Measurements from ENCODE around the gene NOVA2. TPM values are rescaled to one million over a fixed set of nuclear protein-coding genes. Genes with fewer than 3 reads are reported as not detected.

NOVA2 gene
- total RNA-seq, 4 donors from 2014 or later = 0.68 to 9.2 (median 1.9) TPM

- TF ChIP-seq CTCF (IDR thresholded peaks at IDR 0.05; ENCODE audit: low read depth) = no peak
Measured at GRCh38 chr19:46019270-46019669, 45.6 kb upstream of the NOVA2 start.

GRCh38 chr19:46018729-46019251, 45.1 kb upstream of the NOVA2 start:
- no peak for TF ChIP-seq CTCF (IDR thresholded peaks at IDR 0.05; ENCODE audit: low read depth)

- no peak for TF ChIP-seq CTCF (IDR thresholded peaks at IDR 0.05; ENCODE audit: low read depth)
Measured at GRCh38 chr19:46017874-46018675, 44.4 kb upstream of the NOVA2 start.

DNA sequence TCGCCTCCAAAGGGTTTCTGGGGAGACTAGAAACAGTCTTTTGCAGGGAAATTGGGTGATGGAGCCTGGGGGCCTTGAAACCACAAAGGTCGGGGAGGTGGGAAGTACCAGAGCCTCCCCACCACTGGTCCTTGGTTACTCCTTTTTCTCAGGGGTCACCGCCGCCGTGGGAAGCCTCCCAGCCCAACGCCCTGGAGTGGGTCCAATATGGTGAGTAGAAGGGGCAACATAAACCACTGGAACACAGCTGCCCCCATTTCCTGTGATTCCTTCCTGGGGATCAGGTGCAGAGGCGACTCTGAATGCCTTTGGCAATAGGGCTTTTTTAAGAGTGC, 43.4 kb upstream of the NOVA2 start:
- TF ChIP-seq CTCF (IDR thresholded peaks at IDR 0.05; ENCODE audit: low read depth) = no peak

- TF ChIP-seq CTCF (IDR thresholded peaks at IDR 0.05; ENCODE audit: low read depth) = no peak
Measured at GRCh38 chr19:46016426-46017094, 42.9 kb upstream of the NOVA2 start.

- no peak for TF ChIP-seq CTCF (IDR thresholded peaks at IDR 0.05; ENCODE audit: low read depth)
Measured at GRCh38 chr19:46015687-46016425, 42.2 kb upstream of the NOVA2 start.
